SK-N-SH (cell line): ENCODE results near the gene RITA1.

Experiments used
- CHD2 ChIP-seq: fragments of 150-350 bp; IDR thresholded peaks from 2 replicates; pipeline ENCODE4 v1.6.1; 2018; ENCODE audit warnings: low read length; ENCODE audit not compliant: partially characterized antibody
- SIN3A ChIP-seq: IDR thresholded peaks from 2 replicates; pipeline ENCODE4 v1.6.1; 2012; ENCODE audit warnings: low read depth, mild to moderate bottlenecking, low read length, moderate library complexity, borderline replicate concordance

DNA sequence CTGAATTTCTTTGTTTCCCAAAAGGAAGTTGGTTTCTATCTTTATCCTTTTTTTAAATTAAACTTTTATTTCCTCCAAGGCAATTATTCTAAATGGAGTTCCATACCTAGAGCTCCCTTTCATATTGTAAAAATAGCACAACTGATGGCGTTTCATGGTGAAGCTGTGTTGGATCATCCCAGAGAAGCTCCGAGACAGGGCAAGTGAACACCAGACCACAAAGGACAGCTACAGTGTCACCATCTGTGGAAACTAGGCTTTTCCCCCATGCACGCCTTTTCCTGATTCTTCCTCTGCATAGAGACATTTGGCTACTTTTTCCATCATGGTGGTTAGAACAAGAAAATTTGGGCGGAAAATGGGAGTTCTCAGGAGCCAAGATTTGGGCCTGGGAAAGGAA lies 48.4 kb downstream of the RITA1 start:
- TF ChIP-seq CHD2 (no peak), SIN3A (no peak)
